ENCODE results near the gene SYNGR2.
A peak's percentile ranks its signal among the peaks of the same experiment; 100 is the strongest.
"Not testable (repeated sequence)": the region's sequence is repeated elsewhere in the genome, so short reads cannot be mapped to it uniquely, and the experiment has no call there.

SYNGR2 gene

GRCh38 chr17:78144147-78144719 is 24.1 kb upstream of the SYNGR2 start:
- DNase-seq = no peak

DNA sequence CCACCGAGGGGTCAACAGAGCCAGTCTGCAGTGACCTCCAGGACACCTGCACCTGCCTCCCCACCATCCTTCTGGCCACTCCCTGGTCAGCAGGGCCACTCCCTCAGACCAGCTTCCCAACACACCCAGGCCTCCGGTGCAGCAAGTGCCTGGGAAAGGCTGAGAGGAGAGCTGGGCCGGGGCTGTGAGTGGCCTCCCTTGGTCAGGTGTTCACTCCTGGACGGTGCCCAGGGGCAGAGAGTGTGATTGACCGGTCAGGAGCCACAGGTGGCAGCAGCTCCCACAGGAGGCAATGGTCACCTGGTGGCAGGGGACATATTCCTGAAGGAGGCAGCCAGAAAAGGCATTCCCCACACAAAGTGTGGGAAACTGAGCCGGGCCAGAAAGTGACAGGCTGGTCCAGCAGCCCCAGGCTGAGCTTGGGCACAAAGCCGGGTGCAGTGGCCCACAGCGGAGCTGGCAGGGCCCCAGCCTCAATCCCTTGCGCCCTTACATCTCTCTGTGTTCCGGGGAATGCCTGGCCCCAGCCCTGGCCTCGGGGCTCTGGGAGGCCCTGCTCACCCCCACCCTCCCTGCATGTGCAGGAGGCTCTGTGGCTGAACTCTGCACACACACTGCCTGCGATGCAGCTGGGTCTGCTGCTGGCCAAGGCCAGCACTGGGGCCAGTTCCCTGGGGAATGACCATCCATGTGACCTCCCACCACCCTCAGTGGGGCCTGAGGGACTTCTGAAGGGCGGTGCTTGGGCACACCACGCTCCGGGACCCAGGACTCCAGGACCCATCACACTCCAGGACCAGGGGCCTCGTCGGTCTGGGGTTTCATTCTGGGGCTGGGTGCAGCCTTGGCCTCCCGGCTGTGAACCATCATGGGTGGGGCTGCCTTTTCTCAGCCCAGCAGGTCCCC is 23.4 kb upstream of the SYNGR2 start:
- no peak for DNase-seq

DNA sequence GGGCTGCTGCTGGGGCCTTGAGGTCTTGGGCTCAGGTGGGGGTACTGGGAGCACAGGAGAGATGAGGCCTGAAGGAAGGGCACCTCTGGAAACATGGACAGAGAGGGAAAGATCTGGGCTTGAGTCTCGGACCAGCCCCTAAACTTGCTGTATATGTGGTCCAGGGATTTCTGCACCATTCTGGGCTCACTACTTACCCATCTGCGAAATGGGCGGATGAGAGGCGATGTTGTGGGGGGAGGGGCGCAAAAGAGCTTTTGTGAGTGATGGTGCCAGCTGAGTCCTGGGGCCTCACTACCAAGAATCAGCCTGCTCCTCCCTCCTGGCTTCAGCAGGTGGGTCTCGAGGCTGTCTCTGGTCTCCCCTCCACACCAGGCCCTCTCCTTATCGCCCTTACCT is 21.9 kb upstream of the SYNGR2 start:
- no peak for DNase-seq

GRCh38 chr17:78146881-78147280 is 21.5 kb upstream of the SYNGR2 start:
- DNase-seq = no peak

GRCh38 chr17:78147315-78147998 is 20.9 kb upstream of the SYNGR2 start:
- DNase-seq = no peak

DNA sequence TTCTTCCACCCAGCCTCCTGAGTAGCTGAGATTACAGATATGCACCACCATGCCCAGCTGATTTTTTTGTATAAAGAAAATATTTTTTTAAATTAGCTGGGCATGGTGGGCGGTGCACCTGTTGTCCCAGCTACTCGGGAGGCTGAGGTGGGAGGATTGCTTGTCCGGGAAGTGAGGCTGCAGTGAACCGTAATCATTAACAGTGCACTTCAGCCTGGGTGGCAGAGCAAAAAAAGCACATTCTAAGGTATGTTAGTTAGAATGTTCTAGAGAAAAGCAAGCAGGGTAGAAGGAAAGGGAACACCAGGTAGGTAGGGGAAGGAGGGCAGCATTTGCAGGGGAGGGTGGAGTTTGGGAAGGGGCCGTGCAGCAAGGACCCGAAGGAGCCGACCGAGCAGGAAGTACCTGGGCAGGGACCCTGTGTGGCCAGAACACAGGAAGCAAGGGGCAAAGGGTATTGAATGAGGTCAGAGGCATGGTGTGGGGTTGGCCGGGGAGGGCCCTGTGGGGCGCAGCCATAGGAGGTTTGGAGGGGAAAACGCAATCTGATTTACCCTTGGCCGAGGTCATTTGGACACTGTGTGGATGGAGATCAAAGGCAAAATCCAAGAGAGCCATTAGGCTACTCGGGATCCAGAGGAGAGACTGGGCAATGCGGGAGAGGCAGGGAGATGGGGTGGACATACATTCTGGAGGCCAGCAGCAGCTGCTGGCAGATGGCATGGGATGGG is 19.9 kb upstream of the SYNGR2 start:
- no peak for DNase-seq

- DNase-seq = no peak
Measured at GRCh38 chr17:78151514-78152008, 16.8 kb upstream of the SYNGR2 start.

GRCh38 chr17:78154903-78155811 is 13.2 kb upstream of the SYNGR2 start:
- no peak for DNase-seq

- no peak for DNase-seq
Measured at GRCh38 chr17:78159575-78160158, 8.7 kb upstream of the SYNGR2 start.

- no peak for DNase-seq
Measured at GRCh38 chr17:78163881-78164747, 4.3 kb upstream of the SYNGR2 start.

GRCh38 chr17:78164748-78165607 is 3.4 kb upstream of the SYNGR2 start:
- no peak for DNase-seq

DNA sequence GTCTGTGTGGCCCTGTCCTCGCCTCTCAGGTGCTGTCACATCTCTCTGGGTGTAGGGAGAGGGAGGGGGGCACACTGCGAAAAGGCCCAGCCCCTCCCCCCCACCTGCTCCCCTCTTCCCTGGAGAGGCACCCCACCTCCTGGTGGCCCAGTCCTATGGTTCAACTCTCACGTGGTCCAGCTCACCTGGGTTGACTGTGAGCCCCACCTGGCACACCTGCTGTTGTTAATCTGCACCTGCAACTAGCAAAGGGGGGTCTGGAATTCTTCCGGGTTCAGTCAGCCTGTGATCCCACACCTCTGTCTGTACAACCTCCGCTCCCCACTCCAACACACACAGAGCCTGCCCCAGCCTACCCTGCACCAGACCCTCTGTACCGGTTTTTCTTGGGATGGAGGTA is 2.0 kb upstream of the SYNGR2 start:
- DNase-seq = no peak

DNA sequence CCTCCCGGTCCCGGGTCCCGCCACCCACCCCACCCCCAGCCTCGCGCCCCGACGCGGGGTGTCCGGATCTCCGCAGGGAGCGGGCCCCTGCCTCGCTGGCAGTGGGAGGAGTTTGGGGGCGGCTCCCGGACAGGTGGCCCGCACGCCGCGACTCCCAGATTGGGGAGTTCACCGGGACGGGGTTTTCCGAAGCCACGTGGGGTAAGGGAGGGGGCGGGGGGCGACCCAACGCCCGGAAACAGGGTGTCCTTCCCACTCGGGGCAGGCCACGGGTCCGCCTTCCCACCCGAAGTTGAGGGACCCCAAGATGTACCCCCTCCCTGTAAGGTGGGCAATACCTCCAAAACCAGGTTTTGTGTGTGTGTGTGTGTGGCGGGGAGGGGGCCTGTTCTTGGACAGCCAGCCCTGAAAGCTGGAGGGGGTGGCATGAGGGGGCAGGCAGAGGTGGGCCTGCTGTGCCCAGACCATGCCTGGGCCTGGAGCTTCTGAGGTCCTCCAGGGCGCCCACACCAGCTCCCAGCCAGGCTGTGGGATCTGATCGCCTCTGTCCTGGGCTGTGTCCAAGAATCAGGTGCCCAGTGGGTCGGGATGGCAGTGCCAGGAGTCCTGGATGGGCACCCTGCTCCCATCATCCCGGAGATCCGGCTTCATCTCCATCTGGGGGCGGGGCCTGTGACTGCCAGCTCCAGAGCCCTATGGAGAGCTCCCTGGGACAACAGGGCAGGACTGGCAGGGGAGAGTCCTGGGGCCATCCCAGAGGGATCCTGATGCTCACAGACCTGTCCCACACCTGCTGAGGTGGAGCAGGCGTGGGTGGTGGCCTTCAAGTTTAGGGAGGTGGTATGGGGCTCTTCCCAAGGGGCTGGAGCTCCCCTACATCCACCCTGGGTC is 767 bp downstream of the SYNGR2 start:
- peak; percentile 24 for DNase-seq

DNA sequence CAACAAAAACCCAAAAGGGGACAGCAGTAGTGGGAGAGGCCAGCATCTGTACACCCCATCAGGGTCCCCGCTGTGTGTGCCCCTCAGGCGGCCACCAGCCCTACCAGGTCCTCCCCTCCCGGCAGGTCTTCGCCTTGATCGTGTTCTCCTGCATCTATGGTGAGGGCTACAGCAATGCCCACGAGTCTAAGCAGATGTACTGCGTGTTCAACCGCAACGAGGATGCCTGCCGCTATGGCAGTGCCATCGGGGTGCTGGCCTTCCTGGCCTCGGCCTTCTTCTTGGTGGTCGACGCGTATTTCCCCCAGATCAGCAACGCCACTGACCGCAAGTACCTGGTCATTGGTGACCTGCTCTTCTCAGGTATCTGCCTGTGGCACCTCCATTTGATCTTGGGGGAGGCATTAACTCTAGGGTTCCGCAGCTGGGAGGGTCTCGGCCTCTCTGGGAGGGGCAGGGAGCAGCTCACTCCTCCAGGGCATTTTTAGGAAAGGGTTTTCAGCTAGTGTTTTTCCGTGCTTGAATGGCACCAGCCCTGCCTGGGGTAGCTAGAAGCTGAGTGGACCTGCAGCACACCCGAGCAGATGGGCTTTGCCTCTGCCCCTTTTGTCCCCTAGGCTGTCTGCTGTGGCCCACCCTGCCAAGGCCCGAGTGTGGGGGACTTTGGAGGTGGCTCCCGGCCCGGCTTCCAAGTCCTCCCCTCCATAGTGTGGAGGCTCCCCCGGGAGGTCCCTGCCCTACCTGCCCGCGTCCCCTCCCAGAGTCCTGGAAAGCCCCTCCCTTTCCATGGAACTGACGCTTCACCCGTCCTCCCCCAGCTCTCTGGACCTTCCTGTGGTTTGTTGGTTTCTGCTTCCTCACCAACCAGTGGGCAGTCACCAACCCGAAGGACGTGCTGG is 2.6 kb downstream of the SYNGR2 start:
- no peak for DNase-seq

DNA sequence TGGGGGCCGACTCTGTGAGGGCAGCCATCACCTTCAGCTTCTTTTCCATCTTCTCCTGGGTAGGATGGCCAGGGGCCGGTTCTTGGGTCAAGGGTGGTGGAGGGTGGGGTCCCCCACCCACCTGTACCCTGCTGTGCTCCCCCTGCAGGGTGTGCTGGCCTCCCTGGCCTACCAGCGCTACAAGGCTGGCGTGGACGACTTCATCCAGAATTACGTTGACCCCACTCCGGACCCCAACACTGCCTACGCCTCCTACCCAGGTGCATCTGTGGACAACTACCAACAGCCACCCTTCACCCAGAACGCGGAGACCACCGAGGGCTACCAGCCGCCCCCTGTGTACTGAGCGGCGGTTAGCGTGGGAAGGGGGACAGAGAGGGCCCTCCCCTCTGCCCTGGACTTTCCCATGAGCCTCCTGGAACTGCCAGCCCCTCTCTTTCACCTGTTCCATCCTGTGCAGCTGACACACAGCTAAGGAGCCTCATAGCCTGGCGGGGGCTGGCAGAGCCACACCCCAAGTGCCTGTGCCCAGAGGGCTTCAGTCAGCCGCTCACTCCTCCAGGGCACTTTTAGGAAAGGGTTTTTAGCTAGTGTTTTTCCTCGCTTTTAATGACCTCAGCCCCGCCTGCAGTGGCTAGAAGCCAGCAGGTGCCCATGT is 3.3 kb downstream of the SYNGR2 start:
- DNase-seq = not testable (repeated sequence)

DNA sequence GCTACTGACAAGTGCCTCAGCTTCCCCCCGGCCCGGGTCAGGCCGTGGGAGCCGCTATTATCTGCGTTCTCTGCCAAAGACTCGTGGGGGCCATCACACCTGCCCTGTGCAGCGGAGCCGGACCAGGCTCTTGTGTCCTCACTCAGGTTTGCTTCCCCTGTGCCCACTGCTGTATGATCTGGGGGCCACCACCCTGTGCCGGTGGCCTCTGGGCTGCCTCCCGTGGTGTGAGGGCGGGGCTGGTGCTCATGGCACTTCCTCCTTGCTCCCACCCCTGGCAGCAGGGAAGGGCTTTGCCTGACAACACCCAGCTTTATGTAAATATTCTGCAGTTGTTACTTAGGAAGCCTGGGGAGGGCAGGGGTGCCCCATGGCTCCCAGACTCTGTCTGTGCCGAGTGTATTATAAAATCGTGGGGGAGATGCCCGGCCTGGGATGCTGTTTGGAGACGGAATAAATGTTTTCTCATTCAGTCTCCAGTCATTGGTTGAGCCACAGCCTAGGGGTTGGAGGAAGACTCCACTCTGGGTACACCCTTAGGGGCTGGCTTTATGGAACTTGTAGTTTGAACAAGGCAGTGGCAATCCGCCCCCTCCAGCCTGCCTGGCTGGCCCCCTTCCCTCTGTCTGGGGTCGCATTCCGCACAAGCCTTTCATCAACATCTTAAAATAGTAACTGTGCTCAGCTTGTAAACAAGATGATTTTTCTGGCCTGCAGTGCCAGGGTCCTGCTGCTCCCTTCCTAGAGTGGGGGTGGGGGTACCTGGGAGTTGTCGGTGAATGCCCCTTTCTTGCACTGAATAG is 4.1 kb downstream of the SYNGR2 start:
- no peak for DNase-seq
